Upper lobe of left lung (tissue), 6 donors: ENCODE data around the gene ALPI. TPM values are rescaled to one million over a fixed set of nuclear protein-coding genes. Genes with fewer than 3 reads are reported as not detected.

Source experiments
- ATAC-seq, 2 donors: fragments of 200-7000 bp; cut with Tn5 transposase; one replicate each; pipeline ENCODE4 v1.9.1; 2022; ENCODE audit warnings: mild to moderate bottlenecking in 2 of 2, moderate library complexity in 2 of 2; ENCODE audit not compliant: low FRiP score in 2 of 2
- DNase-seq, 2 donors: peaks; one replicate each; pipeline ENCODE4 v3.0.0-alpha.2; 2019 to 2020
- H3K27ac ChIP-seq, 4 donors: fragments of 200-600 bp; sonication (generic); one replicate each; pipeline ENCODE4 v1.5.1; 2016 to 2019
- H3K27me3 ChIP-seq, 4 donors: fragments of 200-600 bp; sonication (generic); one replicate each; pipeline ENCODE4 v1.5.1; 2017 to 2019
- H3K36me3 ChIP-seq, 4 donors: fragments of 200-600 bp; sonication (generic); one replicate each; pipeline ENCODE4 v1.5.1; 2016 to 2019
- H3K4me1 ChIP-seq, 4 donors: fragments of 200-600 bp; sonication (generic); one replicate each; pipeline ENCODE4 v1.5.1; 2018 to 2019
- H3K4me3 ChIP-seq, 4 donors: fragments of 200-600 bp; sonication (generic); one replicate each; pipeline ENCODE4 v1.5.1; 2017 to 2019; ENCODE audit warnings: mild to moderate bottlenecking in 2 of 4, moderate library complexity in 1 of 4
- H3K9me3 ChIP-seq, 4 donors: fragments of 200-600 bp; sonication (generic); one replicate each; pipeline ENCODE4 v1.5.1; 2018 to 2019
- CTCF ChIP-seq, 6 experiments: fragments of 450-650 bp in 4 of 6; fragments of 200-600 bp in 2 of 6; sonication (generic) in 2 of 6; IDR thresholded peaks; one replicate each; pipeline ENCODE4 v1.5.1; 2016 to 2019; ENCODE audit warnings: antibody characterized with exemption in 6 of 6
- EP300 ChIP-seq, 4 donors: sonication (generic); formaldehyde crosslinking; IDR thresholded peaks; one replicate each; pipeline ENCODE4 v1.5.1; 2017; ENCODE audit warnings: antibody characterized with exemption in 4 of 4, control low read depth in 2 of 4
- POLR2A ChIP-seq, 4 donors: fragments of 450-650 bp; IDR thresholded peaks; one replicate each; pipeline ENCODE4 v1.5.1; 2016 to 2017; ENCODE audit warnings: antibody characterized with exemption in 4 of 4, mild to moderate bottlenecking in 2 of 4
- POLR2AphosphoS5 ChIP-seq, 2 donors: sonication (generic); formaldehyde crosslinking; IDR thresholded peaks; one replicate each; pipeline ENCODE4 v1.5.1; 2017; ENCODE audit warnings: antibody characterized with exemption in 2 of 2
- WGBS, 2 donors: methylation state at CpG; one replicate each; pipeline ENCODE4 v1.1.5; 2017 to 2018; 5-methylcytosine and 5-hydroxymethylcytosine counted together
- total RNA-seq, 6 donors: library from RNA; depleted of rRNA in 4 of 6; stranded (reverse); fragments of >200 nt in 4 of 6; gene quantifications; one replicate each; pipeline versions ENCODE4 v1.1.0 to v1.2.1, GENCODE V29; 2016 to 2021
- donor health status: DM: no; HTN: no; CAD: no; lungs with moderate emphysema.
- donor health status: DM: no; HTN: yes; CAD: no; lungs with severe emphysema.

The ALPI gene
- total RNA-seq, 6 donors from 2014 or later, result not detected

GRCh38 chr2:232411901-232412629, 43.9 kb upstream of the ALPI start:
- Histone ChIP-seq H3K4me1 (no peaks in the 10 kb centered on the region), H3K36me3 (no peaks in the 10 kb centered on the region), H3K27ac (no peak overlapping the region), H3K4me3 (no peak overlapping the region), H3K9me3 (no peaks in the 10 kb centered on the region), H3K27me3 (no peaks in the 10 kb centered on the region)
- ATAC-seq (no peak), DNase-seq (no peak)
- 52 to 91% methylated on average over 2 to 6 of the region's 6 CpGs for WGBS, 2 donors
- TF ChIP-seq POLR2AphosphoS5 (IDR thresholded peaks at IDR 0.05), result no peak
- no peak for TF ChIP-seq CTCF (IDR thresholded peaks at IDR 0.05)
- TF ChIP-seq EP300 (IDR thresholded peaks at IDR 0.05), result no peak
- no peak for TF ChIP-seq POLR2A (IDR thresholded peaks at IDR 0.05)

- H3K27ac ChIP-seq, result no peak overlapping the region
- WGBS, 2 donors, result 45 to 46% methylated on average over 5 of the region's 5 CpGs
- ATAC-seq (no peak), DNase-seq (no peak)
- H3K4me3 ChIP-seq, result no peak overlapping the region
- no peaks in the 10 kb centered on the region for H3K9me3 ChIP-seq
- no peaks in the 10 kb centered on the region for H3K4me1 ChIP-seq
- no peak for TF ChIP-seq CTCF (IDR thresholded peaks at IDR 0.05)
- H3K27me3 ChIP-seq, result no peaks in the 10 kb centered on the region
- H3K36me3 ChIP-seq, result no peaks in the 10 kb centered on the region
These were observed 43.0 kb upstream of the ALPI start for GRCh38 chr2:232412986-232413385.

- Histone ChIP-seq H3K9me3 (no peaks in the 10 kb centered on the region), H3K4me1 (peaks cover 7 to 22% (median 19%) of the 10 kb centered on the region in 4 donors), H3K27me3 (peaks cover 0 to 21% (median 8%) of the 10 kb centered on the region in 4 donors), H3K4me3 (no peak overlapping the region), H3K27ac (no peak overlapping the region), H3K36me3 (no peaks in the 10 kb centered on the region)
- TF ChIP-seq POLR2AphosphoS5 (IDR thresholded peaks at IDR 0.05), result no peak
- TF ChIP-seq CTCF (IDR thresholded peaks at IDR 0.05), result no peak
- TF ChIP-seq POLR2A (IDR thresholded peaks at IDR 0.05), result no peak
- no peak for TF ChIP-seq EP300 (IDR thresholded peaks at IDR 0.05)
- DNase-seq (no peak), ATAC-seq (no peak)
- WGBS, 2 donors, result 87 to 100% methylated on average over 1 to 8 of the region's 8 CpGs
These were observed 40.7 kb upstream of the ALPI start for GRCh38 chr2:232415138-232415690.

- peaks cover 13 to 29% (median 26%) of the 10 kb centered on the region in 4 donors for H3K4me1 ChIP-seq
- no peak overlapping the region for H3K4me3 ChIP-seq
- TF ChIP-seq CTCF (IDR thresholded peaks at IDR 0.05), result no peak
- H3K36me3 ChIP-seq, result no peaks in the 10 kb centered on the region
- 96 to 97% methylated on average over 9 to 12 of the region's 12 CpGs for WGBS, 2 donors
- ATAC-seq, result no peak
- no peak overlapping the region for H3K27ac ChIP-seq
- peak in 1 of 2 donors; percentile 59 for DNase-seq
- H3K27me3 ChIP-seq, result peaks cover 0 to 28% (median 11%) of the 10 kb centered on the region in 4 donors
- H3K9me3 ChIP-seq, result no peaks in the 10 kb centered on the region
These were observed 40.0 kb upstream of the ALPI start for GRCh38 chr2:232415736-232416520.
